ENCODE data around the gene ASCC3.

DNA sequence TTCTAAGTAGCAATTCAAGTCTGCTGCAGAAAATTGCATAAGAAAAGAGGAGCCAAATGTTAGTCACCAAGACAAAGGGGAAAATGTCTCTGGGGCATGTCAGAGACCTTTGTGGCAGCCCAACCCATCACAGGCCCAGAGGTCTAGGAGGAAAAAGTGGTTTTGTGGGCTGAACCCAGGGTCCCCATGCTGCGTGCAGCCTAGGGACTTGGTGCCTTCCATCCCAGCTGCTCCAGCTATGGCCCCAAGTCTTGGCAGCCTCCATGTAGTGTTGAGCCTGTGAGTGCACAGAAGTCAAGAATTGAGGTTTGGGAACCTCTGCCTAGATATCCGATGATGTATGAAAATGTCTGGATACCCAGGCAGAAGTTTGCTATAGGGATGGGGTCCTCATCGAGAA is 181.1 kb downstream of the ASCC3 start:
- TF ChIP-seq, protein P1, sequence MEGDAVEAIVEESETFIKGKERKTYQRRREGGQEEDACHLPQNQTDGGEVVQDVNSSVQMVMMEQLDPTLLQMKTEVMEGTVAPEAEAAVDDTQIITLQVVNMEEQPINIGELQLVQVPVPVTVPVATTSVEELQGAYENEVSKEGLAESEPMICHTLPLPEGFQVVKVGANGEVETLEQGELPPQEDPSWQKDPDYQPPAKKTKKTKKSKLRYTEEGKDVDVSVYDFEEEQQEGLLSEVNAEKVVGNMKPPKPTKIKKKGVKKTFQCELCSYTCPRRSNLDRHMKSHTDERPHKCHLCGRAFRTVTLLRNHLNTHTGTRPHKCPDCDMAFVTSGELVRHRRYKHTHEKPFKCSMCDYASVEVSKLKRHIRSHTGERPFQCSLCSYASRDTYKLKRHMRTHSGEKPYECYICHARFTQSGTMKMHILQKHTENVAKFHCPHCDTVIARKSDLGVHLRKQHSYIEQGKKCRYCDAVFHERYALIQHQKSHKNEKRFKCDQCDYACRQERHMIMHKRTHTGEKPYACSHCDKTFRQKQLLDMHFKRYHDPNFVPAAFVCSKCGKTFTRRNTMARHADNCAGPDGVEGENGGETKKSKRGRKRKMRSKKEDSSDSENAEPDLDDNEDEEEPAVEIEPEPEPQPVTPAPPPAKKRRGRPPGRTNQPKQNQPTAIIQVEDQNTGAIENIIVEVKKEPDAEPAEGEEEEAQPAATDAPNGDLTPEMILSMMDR (IDR thresholded peaks at IDR 0.05; ENCODE audit: extremely low read depth in 1 of 2, insufficient read depth in 1 of 2, low read depth in 1 of 2, low read length in 2 of 2) = no peak
- TF ChIP-seq POLR2A (IDR thresholded peaks at IDR 0.05; ENCODE audit: low read depth, low read length) = no peak
- no peak for TF ChIP-seq POLR2AphosphoS5 (IDR thresholded peaks at IDR 0.05; ENCODE audit: insufficient read depth, low read depth, low read length)
- no peak for TF ChIP-seq EZH2 (IDR thresholded peaks at IDR 0.05; ENCODE audit: borderline replicate concordance, low read depth, low read length, severe bottlenecking)
